Breast epithelium (tissue), 4 donors: ENCODE measurements around the gene HCLS1. TPM values are rescaled to one million over a fixed set of nuclear protein-coding genes. Genes with fewer than 3 reads are reported as not detected.

Experiments
- DNase-seq, 2 donors: peaks; one replicate each; pipeline ENCODE4 v3.0.0-alpha.2; 2019; ENCODE audit warnings: low spot score in 2 of 2
- H3K27ac ChIP-seq, 2 donors: fragments of 200-600 bp; sonication (generic) in 1 of 2; one replicate each; pipeline ENCODE4 v1.5.1; 2016 to 2019; ENCODE audit warnings: mild to moderate bottlenecking in 1 of 2
- H3K27me3 ChIP-seq, 2 donors: fragments of 200-600 bp; sonication (generic) in 1 of 2; one replicate each; pipeline versions ENCODE4 v1.5.1 to v1.6.0; 2017 to 2019; ENCODE audit warnings: control low read depth in 1 of 2, mild to moderate bottlenecking in 1 of 2
- H3K36me3 ChIP-seq: fragments of 200-600 bp; one replicate; pipeline ENCODE4 v1.5.1; 2019
- H3K4me1 ChIP-seq, 2 donors: fragments of 200-600 bp; sonication (generic); one replicate each; pipeline ENCODE4 v1.5.1; 2016 to 2019; ENCODE audit warnings: control low read depth in 1 of 2
- H3K4me3 ChIP-seq, 3 donors: fragments of 200-600 bp; sonication (generic); 1 replicate in 2 of 3; 2 replicates in 1 of 3; pipeline ENCODE4 v1.5.1; 2016 to 2019; ENCODE audit warnings: mild to moderate bottlenecking in 3 of 3, moderate library complexity in 2 of 3
- H3K9me3 ChIP-seq, 2 donors: fragments of 200-600 bp; sonication (generic) in 1 of 2; one replicate each; pipeline ENCODE4 v1.5.1; 2016 to 2019; ENCODE audit warnings: control low read depth in 1 of 2
- CTCF ChIP-seq, 3 donors: fragments of 450-650 bp; IDR thresholded peaks; one replicate each; pipeline ENCODE4 v1.5.1; 2016 to 2017; ENCODE audit warnings: antibody characterized with exemption in 3 of 3, mild to moderate bottlenecking in 3 of 3, moderate library complexity in 3 of 3
- POLR2A ChIP-seq: fragments of 450-650 bp; IDR thresholded peaks from one replicate; pipeline ENCODE4 v1.6.1; 2016; ENCODE audit warnings: antibody characterized with exemption, mild to moderate bottlenecking, moderate library complexity
- POLR2AphosphoS5 ChIP-seq, 3 donors: sonication (generic); formaldehyde crosslinking; IDR thresholded peaks; one replicate each; pipeline ENCODE4 v1.6.1; 2017; ENCODE audit warnings: antibody characterized with exemption in 3 of 3
- intact Hi-C: fragments of 100-400 bp; cut with DNase I; formaldehyde crosslinking; loops from one replicate; pipeline ENCODE4 v1.15.1; 2023; ENCODE audit warnings: low total_unique reads
- total RNA-seq, 3 donors: library from RNA; depleted of rRNA; stranded (reverse); fragments of >200 nt; gene quantifications; one replicate each; pipeline ENCODE4 v1.1.0, GENCODE V29; 2016

The HCLS1 gene
- total RNA-seq, 3 donors from 2014 or later: 37.8 to 144 (median 42.6) TPM

GRCh38 chr3:121667333-121667732 lies 6.6 kb upstream of the HCLS1 start:
- H3K27me3 ChIP-seq: no peaks in the 10 kb centered on the region
- no peak for DNase-seq
- intact Hi-C loops: loop anchor here (10.0 kb wide), 1 partner anchor 867 kb away; no protein-coding TSS in a partner anchor
- H3K36me3 ChIP-seq: no peaks in the 10 kb centered on the region
- no peaks in the 10 kb centered on the region for H3K9me3 ChIP-seq
- H3K4me3 ChIP-seq: no peak overlapping the region
- no peak overlapping the region for H3K27ac ChIP-seq
- no peak for TF ChIP-seq CTCF (IDR thresholded peaks at IDR 0.05)
- no peak for TF ChIP-seq POLR2AphosphoS5 (IDR thresholded peaks at IDR 0.05)
- no peak for TF ChIP-seq POLR2A
- H3K4me1 ChIP-seq: no peaks in the 10 kb centered on the region

GRCh38 chr3:121665488-121665887 lies 4.8 kb upstream of the HCLS1 start:
- no peaks in the 10 kb centered on the region for H3K27me3 ChIP-seq
- H3K27ac ChIP-seq: no peak overlapping the region

GRCh38 chr3:121663171-121663847 lies 2.6 kb upstream of the HCLS1 start:
- Histone ChIP-seq H3K4me1 (no peaks in the 10 kb centered on the region), H3K27me3 (no peaks in the 10 kb centered on the region), H3K27ac (no peak overlapping the region), H3K4me3 (no peak overlapping the region), H3K9me3 (no peaks in the 10 kb centered on the region), H3K36me3 (no peaks in the 10 kb centered on the region)
- intact Hi-C loops: loop anchor here (10.0 kb wide), 1 partner anchor 871 kb away; no protein-coding TSS in a partner anchor
- DNase-seq: no peak
- TF ChIP-seq POLR2AphosphoS5 (IDR thresholded peaks at IDR 0.05) (no peak), CTCF (IDR thresholded peaks at IDR 0.05) (no peak), POLR2A (no peak)

More at GRCh38 chr3:121665488-121665887, 4.8 kb upstream of the HCLS1 start:
- no peak overlapping the region for H3K4me3 ChIP-seq
- DNase-seq: no peak
- H3K36me3 ChIP-seq: no peaks in the 10 kb centered on the region
- intact Hi-C loops: loop anchor here (10.0 kb wide), 1 partner anchor 869 kb away; no protein-coding TSS in a partner anchor
- no peaks in the 10 kb centered on the region for H3K4me1 ChIP-seq
- TF ChIP-seq POLR2AphosphoS5 (IDR thresholded peaks at IDR 0.05): no peak
- no peak for TF ChIP-seq CTCF (IDR thresholded peaks at IDR 0.05)
- TF ChIP-seq POLR2A: no peak
- no peaks in the 10 kb centered on the region for H3K9me3 ChIP-seq

GRCh38 chr3:121662742-121663141 lies 2.0 kb upstream of the HCLS1 start:
- H3K9me3 ChIP-seq: no peaks in the 10 kb centered on the region
- no peak for TF ChIP-seq POLR2AphosphoS5 (IDR thresholded peaks at IDR 0.05)
- no peak for TF ChIP-seq POLR2A
- no peak for TF ChIP-seq CTCF (IDR thresholded peaks at IDR 0.05)
- intact Hi-C loops: loop anchor here (10.0 kb wide), 1 partner anchor 872 kb away; no protein-coding TSS in a partner anchor
- no peak for DNase-seq
- H3K27me3 ChIP-seq: no peaks in the 10 kb centered on the region
- no peaks in the 10 kb centered on the region for H3K36me3 ChIP-seq
- H3K4me1 ChIP-seq: no peaks in the 10 kb centered on the region
- H3K27ac ChIP-seq: no peak overlapping the region
- H3K4me3 ChIP-seq: no peak overlapping the region

- no peaks in the 10 kb centered on the region for H3K36me3 ChIP-seq
- H3K27me3 ChIP-seq: no peaks in the 10 kb centered on the region
- H3K27ac ChIP-seq: peak overlapping the region; percentile 6 to 73
- DNase-seq: no peak
- H3K4me3 ChIP-seq: no peak overlapping the region
- TF ChIP-seq POLR2AphosphoS5 (IDR thresholded peaks at IDR 0.05) (no peak), POLR2A (no peak), CTCF (IDR thresholded peaks at IDR 0.05) (no peak)
- H3K9me3 ChIP-seq: no peaks in the 10 kb centered on the region
- intact Hi-C loops: loop anchor here (10.0 kb wide), 1 partner anchor 873 kb away; no protein-coding TSS in a partner anchor
- H3K4me1 ChIP-seq: no peaks in the 10 kb centered on the region
These were observed 673 bp upstream of the HCLS1 start for GRCh38 chr3:121661376-121661775.
